GM06990 (cell line): ENCODE results near the gene RIMBP2.

Source experiments
- DNase-seq: peaks from one replicate; pipeline ENCODE4 v3.0.0-alpha.2; 2011; ENCODE audit not compliant: insufficient read length; ENCODE audit errors: extremely low read depth
- H3K27me3 ChIP-seq: replicated peaks from 2 replicates; pipeline ENCODE4 v1.6.0; 2011; ENCODE audit warnings: low read length; ENCODE audit not compliant: control insufficient read depth, insufficient read depth
- H3K36me3 ChIP-seq: 2 replicates; pipeline ENCODE4 v1.5.1; 2011; ENCODE audit warnings: low read length; ENCODE audit not compliant: control insufficient read depth, insufficient read depth
- H3K4me3 ChIP-seq: replicated peaks from 2 replicates; pipeline ENCODE4 v1.5.1; 2011; ENCODE audit warnings: low read depth, mild to moderate bottlenecking, control low read depth, low read length
- CTCF ChIP-seq: IDR thresholded peaks from 2 replicates; pipeline ENCODE4 v1.5.1; 2011; ENCODE audit warnings: low read length, control low read depth, mild to moderate bottlenecking, inconsistent platforms; ENCODE audit not compliant: insufficient read depth, poor library complexity, severe bottlenecking

RIMBP2 gene

GRCh38 chr12:130680451-130680990 lies 35.6 kb downstream of the RIMBP2 start:
- H3K4me3 ChIP-seq = no peak overlapping the region
- H3K36me3 ChIP-seq = no peaks in the 10 kb centered on the region
- DNase-seq = no peak
- TF ChIP-seq CTCF = no peak
- no peaks in the 10 kb centered on the region for H3K27me3 ChIP-seq

- Histone ChIP-seq H3K27me3 (no peaks in the 10 kb centered on the region), H3K4me3 (no peak overlapping the region), H3K36me3 (no peaks in the 10 kb centered on the region)
- no peak for TF ChIP-seq CTCF
- no peak for DNase-seq
These were observed 38.0 kb downstream of the RIMBP2 start for GRCh38 chr12:130677957-130678558.

DNA sequence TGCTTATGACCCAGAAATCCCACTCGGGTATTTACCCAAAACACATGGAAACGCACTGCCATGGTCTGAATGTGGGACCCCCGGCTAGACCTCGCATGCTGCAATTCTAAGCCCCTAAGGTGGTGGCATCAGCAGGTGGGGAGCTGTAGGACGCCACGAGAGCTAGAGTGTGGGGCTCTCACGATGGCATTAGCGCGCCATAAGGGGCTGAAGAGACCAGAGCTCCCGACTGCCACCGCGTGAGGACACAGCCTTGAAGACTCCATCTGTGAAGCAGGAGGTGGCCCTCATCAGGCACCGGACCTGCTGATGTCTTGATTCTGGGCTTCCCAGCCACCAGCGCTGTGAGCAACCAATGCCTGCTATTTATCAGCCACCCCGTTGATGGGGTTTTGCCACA lies 40.3 kb downstream of the RIMBP2 start:
- no peak overlapping the region for H3K4me3 ChIP-seq
- no peak for TF ChIP-seq CTCF
- no peaks in the 10 kb centered on the region for H3K36me3 ChIP-seq
- DNase-seq = no peak
- no peaks in the 10 kb centered on the region for H3K27me3 ChIP-seq

- H3K4me3 ChIP-seq = no peak overlapping the region
- no peaks in the 10 kb centered on the region for H3K27me3 ChIP-seq
- no peaks in the 10 kb centered on the region for H3K36me3 ChIP-seq
- no peak for DNase-seq
- TF ChIP-seq CTCF = no peak
These were observed 41.0 kb downstream of the RIMBP2 start for GRCh38 chr12:130675121-130675520.

GRCh38 chr12:130674676-130675075 lies 41.4 kb downstream of the RIMBP2 start:
- no peak for TF ChIP-seq CTCF
- H3K36me3 ChIP-seq = no peaks in the 10 kb centered on the region
- DNase-seq = no peak
- no peaks in the 10 kb centered on the region for H3K27me3 ChIP-seq
- H3K4me3 ChIP-seq = no peak overlapping the region

GRCh38 chr12:130673036-130673705 lies 42.9 kb downstream of the RIMBP2 start:
- Histone ChIP-seq H3K36me3 (no peaks in the 10 kb centered on the region), H3K4me3 (no peak overlapping the region), H3K27me3 (no peaks in the 10 kb centered on the region)
- no peak for TF ChIP-seq CTCF
- no peak for DNase-seq
